Globus pallidus (tissue), 1 donor: Measurements from ENCODE around the gene GTF2A1.
A peak's percentile ranks its signal among the peaks of the same experiment; 100 is the strongest.
"Not testable (repeated sequence)": the region's sequence is repeated elsewhere in the genome, so short reads cannot be mapped to it uniquely, and the experiment has no call there.

ENCODE experiments used
- DNase-seq: peaks from one replicate; pipeline ENCODE4 v3.0.0-alpha.2; 2015; ENCODE audit warnings: low spot score

GTF2A1 gene

DNA sequence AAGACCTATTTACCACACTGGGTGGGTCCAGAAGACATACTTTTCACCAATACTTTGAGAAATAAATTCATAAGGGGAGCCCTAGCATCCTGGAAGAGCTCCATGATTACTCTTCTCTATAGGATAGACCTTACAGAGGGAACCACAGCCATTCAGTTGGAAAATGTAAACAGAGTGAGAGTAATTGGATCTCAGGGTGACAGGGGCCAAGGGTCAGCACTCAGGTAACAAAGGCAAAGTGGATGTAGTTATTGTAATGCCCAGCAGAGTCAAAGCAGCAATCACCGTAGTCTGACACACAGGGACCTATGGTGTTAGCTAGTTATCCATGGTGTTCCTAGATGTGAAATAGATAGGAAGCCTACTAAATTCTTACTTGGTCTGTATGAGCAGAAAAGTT, 10.8 kb upstream of the GTF2A1 start:
- DNase-seq = no peak

DNA sequence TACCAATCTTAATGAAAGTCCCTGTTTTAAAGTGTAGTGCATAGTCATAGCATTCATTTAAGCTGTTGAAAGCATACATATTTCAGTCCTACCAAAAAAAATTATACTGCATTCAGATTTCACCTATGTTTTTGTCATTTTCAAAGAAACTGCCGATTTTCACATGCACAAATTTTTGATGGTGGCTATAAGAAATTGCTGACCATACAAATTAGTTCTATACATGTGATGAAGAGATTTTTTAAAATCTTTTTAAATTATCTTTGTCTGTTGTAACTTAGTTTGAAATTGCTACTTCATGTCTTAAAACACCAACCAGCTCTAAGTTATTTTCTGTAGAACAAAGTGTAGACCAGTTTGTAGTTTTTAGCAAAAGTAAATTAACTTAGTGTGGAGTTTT, 3.5 kb upstream of the GTF2A1 start:
- DNase-seq = no peak

DNA sequence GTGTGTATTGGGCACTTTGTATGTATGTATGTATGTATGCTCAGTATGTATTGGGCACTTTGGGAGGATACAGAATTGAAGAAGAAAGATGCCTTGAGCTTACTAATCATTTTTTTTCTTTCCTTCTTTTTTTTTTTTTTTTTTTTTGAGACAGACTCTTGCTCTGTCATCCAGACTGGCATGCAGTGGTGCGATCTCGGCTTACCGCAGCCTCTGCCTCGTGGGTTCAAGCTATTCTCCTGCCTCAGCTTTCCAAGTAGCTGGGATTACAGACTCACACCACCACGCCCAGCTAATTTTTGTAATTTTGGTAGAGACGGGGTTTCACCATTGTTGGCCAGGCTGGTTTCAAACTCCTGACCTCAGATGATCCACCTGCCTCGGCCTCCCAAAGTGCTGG, 3.0 kb upstream of the GTF2A1 start:
- DNase-seq = not testable (repeated sequence)

DNA sequence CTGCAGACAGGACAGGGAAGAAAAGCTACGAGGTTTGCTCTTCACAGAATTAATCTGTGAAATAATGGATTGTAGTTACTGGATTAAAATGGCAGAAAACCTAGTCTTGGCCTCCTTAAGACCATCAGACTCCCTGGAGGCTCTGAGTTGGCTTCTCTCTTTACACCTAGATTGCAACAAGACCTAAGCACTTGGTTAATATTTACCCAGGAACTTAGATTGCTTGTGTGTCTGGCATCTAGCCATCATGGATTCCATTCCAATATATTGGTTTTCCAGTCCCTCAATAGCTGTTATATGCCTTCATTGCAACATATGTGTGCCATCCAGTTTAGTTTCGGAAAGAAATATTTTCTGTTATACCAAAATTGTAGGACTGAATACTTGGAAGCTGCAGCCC, 1.9 kb upstream of the GTF2A1 start:
- no peak for DNase-seq

DNA sequence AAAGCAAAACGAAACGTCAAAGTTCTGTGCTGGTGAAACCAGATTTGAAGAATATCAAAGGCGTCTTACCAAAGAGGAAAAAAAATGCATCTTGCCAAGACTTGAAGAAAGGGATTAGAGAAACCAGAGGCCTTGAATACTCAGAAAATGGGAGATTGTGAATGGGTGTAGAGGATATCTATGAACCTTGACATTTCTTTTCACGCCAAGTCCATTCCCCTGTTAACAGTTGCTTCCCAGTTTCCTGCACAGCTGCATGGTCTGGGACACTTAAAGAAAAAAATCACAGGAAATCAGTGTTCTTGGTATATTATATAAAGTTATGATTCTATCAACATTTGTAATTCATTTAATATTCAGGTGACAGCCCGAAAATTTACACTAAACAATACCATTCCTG, 1.4 kb upstream of the GTF2A1 start:
- DNase-seq = no peak

DNA sequence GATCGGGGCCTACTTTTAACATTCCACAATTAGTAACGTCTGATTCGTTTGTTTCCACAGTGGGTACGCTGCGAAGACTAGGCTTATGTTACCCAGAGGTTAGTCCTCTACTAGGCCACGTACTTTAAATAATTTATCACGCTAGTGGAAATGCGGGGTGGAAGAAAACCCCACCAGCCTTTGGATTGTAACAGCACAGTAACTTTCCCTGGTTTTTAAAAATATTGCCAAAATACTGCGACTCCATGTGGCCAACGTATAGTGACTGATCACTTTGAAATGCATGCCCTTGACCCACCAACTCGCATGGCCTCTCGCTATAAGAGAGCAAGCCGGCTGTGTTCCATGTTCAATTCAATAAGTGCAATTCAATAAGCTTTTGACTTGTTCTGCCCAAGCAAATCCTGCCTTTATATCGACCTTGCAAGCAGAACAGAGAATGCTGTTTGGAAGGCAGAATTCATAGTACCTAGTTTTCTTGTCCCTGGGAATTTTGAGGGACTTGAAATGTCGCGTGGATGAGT, 882 bp upstream of the GTF2A1 start:
- DNase-seq = no peak

DNA sequence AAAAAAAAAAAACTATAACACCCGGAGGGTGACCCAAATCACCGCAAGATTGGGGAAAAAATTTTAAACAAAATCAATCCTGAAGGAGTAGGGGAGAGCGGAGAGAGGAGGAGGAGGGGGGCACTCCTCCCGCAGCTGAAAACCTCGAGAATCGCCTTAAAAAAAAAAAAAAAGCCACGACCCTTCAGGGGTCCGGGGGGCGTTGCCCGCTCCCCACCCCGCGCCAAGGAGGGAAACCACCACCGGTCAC, 254 bp downstream of the GTF2A1 start:
- no peak for DNase-seq

DNA sequence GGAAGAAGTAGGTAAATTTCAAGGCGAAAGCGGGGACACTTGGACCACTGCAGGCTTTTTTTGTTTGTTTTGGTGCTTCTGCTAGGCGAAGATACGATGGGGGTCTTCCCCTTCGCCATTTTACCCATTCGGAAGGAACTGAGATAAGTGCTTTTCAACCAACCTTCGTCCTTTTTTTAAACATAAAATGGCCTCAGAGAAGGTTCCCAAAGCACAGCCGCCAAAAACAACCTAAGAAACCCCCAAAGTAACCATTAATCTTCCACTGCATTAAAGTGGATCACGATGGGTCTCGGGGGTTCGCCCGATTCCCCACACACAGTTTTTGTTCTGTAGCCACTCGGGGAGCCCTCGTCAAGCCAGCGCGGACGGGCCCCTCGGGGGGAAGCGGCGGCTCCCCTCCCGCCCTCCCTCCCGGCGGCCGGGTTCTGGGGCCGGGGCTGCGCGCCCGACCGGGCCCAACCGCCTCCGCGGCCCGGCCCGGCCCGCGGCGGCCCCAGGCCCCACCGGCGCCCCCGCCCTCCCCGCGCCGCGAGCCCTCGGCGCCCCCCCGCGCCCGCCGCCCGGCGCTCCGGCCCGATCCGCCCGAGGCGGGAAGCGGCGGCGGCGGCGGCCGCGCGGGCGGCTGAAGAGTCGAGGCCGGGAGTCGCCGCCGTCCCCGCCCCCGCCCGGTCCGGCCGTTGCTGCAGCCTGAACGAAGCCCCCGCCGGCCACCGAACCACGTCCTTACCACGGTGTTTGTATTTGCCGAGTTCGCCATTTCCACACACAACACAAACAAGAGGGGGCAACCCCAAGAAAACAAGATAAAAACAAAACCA, 790 bp downstream of the GTF2A1 start:
- DNase-seq = peak; percentile 48

DNA sequence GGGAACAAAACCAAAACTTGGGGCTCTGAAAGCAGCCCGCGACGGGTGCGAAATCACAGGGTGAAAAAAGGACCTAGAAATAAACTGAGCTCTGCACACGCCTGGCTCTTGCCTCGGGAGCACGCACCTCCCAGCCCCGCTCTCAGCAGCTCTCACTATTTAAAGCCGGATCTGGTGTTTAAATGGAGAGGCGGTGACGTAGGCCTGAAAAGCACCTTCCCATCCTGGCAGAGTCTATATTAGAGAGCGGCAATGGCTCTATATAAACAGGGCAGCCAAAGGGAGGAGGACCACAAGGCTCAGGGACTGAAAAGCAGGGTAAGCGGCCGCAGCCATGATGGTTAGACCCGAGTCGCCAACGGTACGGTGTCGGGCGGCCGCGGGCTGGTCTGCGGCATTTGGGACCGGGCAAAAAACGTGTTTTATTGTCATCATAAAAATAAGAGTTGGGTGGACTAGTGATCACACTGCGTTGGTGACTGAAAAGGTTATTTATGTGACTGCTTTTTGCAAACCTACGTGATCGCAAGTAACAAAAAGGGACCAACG, 1.5 kb downstream of the GTF2A1 start:
- peak; percentile 97 for DNase-seq

DNA sequence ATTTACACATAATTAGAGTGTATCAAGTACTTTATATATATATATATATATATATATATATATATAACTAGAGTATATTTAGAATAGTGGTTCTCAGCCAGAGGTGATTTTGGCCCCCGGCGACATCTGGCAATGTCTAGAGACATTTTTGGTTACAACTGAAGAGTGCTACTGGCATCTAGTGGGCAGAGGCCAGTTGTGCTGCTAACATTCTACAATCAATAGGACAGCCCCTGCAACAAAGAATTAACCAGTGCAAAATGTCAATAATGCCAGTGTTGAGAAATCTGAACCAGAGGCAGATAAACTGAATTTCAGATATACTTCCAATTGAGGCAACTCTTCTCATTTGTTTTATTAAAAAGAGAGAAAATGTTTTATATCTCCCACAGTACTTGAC, 8.9 kb downstream of the GTF2A1 start:
- DNase-seq = peak; percentile 61

DNA sequence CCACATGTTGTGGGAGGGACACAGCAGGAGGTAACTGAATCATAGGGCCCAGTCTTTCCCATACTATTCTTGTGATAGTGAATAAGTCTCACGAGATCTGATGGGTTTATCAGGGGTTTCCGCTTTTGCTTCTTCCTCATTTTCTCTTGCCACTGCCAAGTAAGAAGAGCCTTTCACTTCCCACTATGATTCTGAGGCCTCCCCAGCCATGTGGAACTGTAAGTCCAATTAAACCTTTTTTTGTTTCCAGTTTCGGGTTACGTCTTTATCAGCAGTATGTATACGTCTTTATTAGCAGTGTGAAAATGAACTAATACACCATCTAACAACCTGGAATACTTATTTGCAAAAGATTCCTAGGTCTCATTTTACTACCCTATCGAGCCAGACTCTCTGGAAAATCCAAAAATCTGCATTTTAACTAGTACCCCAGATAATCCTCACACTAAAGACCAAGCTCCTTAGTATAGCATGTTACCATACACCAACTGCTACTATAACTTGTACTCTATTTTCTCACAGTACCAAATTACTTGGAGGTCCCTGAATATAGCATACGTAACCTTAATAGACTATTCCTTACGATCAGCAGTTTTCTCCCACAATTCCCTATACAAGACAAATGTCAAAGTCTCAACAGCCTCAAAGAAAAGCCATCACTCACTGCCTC, 11.5 kb downstream of the GTF2A1 start:
- peak; percentile 43 for DNase-seq

DNA sequence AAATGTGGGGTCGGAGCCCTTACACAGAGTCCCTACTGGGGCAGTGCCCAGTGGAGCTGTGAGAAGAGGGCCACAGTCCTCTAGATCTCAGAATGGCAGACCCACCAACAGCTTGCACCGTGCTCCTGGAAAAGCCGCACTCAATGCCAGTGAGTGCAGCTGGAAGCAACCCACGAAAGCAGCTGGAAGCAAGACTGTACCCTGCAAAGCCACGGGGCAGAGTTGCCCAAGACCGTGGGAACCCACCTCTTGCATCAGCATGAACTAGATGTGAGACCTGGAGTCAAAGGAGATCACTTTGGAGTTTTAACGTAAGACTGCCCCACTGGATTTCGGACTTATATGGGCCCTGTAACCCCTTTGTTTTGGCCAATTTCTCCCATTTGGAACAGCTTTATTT, 12.3 kb downstream of the GTF2A1 start:
- no peak for DNase-seq

DNA sequence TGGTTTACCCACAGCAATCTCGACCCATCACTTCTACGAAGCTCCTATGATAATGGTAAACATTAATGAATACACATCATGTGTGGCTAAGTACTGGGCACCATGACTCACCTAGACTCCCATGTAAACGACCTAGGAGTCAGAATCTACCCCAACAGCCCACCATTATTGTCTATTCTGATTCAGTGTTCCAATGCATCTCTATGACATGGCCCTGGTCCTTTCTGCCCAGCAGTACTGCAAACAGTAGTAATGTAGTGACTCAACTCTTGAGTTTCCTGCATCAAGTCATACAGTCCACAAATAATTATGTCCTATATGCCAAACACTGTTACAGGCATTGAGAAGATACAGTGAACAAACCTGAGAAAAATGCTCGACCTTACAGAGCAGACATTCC, 14.6 kb downstream of the GTF2A1 start:
- no peak for DNase-seq

DNA sequence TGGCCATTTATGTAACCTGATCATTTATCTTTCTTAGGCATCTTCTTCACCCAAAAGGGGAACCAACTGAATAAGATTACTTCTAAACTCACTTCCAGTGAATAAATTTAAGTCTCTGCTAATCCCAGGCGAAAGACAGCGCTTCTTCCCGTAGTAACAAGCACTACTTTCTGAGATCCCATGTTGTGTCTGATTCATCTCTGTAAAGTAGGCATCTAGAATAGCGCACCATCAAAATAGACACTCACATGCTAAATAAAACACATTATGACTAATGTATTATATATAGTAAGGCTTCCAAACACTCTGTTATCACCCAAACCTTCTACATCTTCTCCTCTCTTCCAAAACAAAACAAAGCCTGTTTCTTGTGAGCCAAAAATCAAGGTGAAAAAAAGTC, 15.1 kb downstream of the GTF2A1 start:
- no peak for DNase-seq

DNA sequence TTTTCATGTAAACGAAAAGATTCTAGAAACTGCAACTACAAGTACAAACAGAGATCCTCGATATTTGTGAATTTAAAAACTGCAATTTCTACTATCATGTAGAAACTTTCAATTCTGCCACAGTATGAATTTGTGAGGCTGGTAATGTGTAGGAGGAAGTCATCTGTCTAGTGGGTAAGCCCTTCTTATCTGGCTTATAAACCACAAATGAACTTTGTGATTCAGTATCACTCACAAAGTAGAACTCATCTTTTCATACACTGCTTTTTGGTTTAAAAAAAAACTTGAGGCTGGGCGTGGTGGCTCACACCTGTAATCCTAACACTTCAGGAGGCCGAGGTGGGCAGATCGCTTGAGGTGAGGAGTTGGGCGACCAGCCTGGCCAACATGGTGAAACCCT, 20.7 kb downstream of the GTF2A1 start:
- DNase-seq = no peak

DNA sequence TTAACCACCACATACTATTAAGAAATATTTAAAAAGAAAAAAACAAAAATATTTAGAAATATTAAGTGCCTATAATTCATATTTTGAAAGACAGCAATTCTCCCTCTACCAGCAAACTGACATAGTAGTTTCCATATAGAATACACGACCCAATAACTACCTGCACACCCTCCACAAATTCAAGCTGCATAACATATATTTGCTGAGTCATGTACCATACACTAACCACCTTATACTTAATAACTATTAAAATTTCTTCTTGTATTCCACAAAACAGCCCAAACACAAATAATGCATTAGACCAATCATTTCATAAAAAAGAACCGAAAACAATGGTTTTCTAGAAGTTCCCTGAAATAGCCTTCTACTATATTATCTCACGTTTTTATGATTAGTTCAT, 21.7 kb downstream of the GTF2A1 start:
- DNase-seq = no peak

DNA sequence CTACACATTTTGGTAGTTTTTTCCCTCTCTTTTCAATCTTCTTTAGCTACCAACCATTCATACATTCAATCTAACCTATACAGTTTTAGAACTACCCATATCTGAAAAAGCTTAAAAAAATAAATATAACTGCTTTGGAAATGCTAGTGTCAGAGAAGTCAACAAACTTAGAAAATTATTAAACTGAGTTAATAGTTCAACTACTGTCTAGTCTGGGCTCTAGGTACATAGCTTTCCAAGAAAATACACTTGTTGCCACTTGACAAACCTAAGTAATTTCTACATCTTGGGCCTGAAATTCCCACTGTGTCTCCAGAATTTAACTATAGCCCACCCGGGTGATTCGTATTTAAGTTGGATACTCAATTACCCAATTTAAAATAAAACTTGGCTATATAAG, 22.1 kb downstream of the GTF2A1 start:
- no peak for DNase-seq

DNA sequence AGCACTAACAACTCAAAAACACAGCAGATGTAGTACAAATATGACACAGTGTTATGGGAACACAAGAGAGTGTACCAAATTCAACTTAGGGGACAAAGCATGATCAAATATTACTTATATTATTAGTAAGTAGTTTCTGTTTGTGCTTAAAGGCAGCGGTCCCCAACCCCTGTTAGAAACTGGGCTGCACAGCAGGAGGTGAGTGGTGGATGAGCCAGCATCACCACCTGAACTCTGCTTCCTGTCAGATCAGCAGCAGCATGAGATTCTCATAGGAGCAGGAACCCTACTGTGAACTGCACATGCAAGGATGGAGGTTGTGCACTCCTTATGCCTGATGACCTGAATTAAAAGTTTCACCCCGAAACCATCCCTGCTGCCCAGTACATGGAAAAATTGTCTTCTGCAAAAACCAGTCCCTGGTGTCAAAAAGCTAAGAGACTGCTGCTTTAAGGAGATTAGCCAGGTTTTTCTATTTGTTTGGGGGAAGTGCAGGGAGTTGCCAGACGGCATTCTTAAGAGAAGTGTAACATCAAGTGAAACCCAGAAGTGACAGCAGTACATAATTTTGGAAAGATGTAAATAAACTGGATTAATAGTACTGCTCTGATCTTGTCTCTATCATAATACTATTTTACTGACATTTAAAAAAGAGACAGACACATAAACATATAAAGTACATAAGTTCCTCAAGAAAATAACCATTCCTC, 26.7 kb downstream of the GTF2A1 start:
- no peak for DNase-seq

DNA sequence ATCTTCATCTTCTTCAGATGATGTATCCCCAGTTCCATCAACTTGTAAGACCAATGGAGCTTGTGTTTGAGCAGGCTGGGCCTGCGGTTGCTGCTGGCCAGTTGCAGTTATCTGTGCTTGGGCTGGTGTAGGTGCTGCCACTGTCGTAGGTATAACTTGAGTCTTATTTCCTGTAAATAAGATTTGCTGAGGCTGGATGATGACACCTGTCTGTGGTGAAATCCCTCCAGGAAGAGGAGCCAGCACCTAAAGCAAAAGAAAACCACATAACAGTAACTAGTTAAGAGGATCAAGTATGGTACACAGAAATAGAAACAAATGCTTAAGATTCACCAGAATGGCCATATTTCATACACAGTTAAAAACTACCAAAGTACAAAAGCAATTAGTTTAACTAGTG, 28.2 kb downstream of the GTF2A1 start:
- no peak for DNase-seq

DNA sequence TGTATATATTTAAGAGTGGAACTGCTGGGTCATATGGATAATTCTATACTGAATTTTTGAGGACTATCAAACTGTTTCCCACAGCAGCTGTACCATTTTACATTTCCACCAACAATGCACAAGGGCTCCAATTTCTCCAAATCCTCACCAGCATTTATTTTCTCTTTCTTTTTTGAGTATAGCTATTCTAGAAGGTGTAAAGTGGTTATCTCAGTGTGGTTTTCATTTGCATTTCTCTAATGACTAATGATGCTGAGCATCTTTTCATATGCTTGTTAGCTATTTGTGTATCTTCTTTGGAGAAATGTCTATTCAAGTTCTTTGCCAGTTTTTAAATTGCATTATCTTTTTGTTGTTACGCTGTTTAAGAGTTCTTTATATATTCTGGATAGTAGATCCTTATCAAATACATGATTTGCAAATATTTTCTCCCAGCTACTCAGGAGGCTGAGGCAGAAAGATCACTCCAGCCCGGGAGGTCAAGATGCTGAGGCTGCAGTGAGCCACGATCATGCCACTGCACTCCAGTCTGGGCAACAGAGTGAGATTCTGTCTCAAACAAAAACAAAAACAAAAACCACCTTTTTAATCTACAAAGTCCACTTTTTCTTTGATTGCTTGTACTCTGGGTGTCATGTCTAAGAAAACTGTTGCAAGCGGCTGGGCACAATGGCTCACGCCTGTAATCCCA, 32.8 kb downstream of the GTF2A1 start:
- no peak for DNase-seq

DNA sequence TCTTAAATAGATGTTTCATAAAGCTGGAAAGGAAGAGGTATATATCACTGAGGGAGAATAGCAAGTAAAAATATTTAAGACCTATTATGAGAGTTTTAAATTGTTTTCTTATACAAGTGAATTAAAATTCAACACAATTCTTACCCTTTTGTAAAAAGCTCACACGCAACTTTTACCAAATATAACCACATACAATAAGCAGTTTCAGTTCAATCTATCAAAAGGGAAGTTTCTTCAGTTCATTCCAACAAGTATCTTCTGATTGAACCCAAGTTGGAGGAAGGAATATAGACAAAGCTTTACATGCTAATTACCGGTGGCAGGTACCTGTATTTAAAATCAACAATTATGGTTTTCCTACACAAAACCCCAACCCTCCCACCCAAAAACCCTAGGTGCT, 41.1 kb downstream of the GTF2A1 start:
- DNase-seq = no peak

DNA sequence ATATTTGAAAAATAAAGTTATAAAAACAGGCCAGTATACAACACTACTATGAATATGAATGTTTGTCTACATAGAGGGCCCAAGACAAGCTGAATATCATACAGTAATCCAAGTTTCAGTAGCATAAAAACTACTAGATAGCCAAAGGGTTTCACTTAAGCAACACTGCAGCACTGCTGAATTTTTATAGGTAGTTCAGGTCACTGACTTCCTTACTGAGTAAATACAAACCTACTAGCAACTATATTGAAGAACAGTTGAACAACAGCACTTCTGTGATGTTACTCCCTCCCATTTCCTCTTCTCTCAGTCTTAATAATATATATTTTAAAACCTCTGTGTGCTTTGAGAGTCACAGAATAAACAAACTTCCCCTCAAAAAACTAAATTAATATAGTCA, 42.7 kb downstream of the GTF2A1 start:
- no peak for DNase-seq
